Smooth muscle cell (in vitro differentiated cells): Measurements from ENCODE around the gene ARHGAP26. TPM values are rescaled to one million over a fixed set of nuclear protein-coding genes. Genes with fewer than 3 reads are reported as not detected.
A peak's percentile ranks its signal among the peaks of the same experiment; 100 is the strongest.
"Not testable (repeated sequence)": the region's sequence is repeated elsewhere in the genome, so short reads cannot be mapped to it uniquely, and the experiment has no call there.

Experiments
- DNase-seq: peaks from one replicate; lab custom pipeline; 2025; ENCODE audit not compliant: unreplicated experiment; lab: John Stamatoyannopoulos, UW
- H2AFZ ChIP-seq: fragments of 200-600 bp; sonication (generic); 2 replicates; pipeline ENCODE4 v1.6.0; 2016; ENCODE audit warnings: antibody characterized with exemption, low read depth, mild to moderate bottlenecking
- H3F3A ChIP-seq: fragments of 200-600 bp; sonication (generic); 2 replicates; pipeline ENCODE4 v1.6.0; 2017; ENCODE audit warnings: antibody characterized with exemption, low read depth
- H3K27ac ChIP-seq: fragments of 200-600 bp; sonication (generic); 2 replicates; pipeline ENCODE4 v1.5.1; 2016; ENCODE audit warnings: low read depth, mild to moderate bottlenecking
- H3K27me3 ChIP-seq: fragments of 200-600 bp; sonication (generic); 2 replicates; pipeline ENCODE4 v1.6.1; 2016; ENCODE audit warnings: low read depth, mild to moderate bottlenecking
- H3K36me3 ChIP-seq: fragments of 200-600 bp; sonication (generic); 2 replicates; pipeline ENCODE4 v1.5.1; 2016; ENCODE audit warnings: low read depth
- H3K4me1 ChIP-seq: fragments of 200-600 bp; sonication (generic); 2 replicates; pipeline ENCODE4 v1.5.1; 2016; ENCODE audit warnings: low read depth
- H3K4me2 ChIP-seq: fragments of 200-600 bp; sonication (generic); 2 replicates; pipeline ENCODE4 v1.6.0; 2016; ENCODE audit warnings: mild to moderate bottlenecking
- H3K4me3 ChIP-seq: fragments of 200-600 bp; sonication (generic); 2 replicates; pipeline ENCODE4 v1.5.1; 2016; ENCODE audit warnings: mild to moderate bottlenecking
- H3K79me2 ChIP-seq: fragments of 200-600 bp; sonication (generic); 2 replicates; pipeline ENCODE4 v1.6.0; 2016; ENCODE audit warnings: low read depth, mild to moderate bottlenecking
- H3K9ac ChIP-seq: fragments of 200-600 bp; sonication (generic); 2 replicates; pipeline ENCODE4 v1.6.0; 2016; ENCODE audit warnings: low read depth
- H3K9me3 ChIP-seq: fragments of 200-600 bp; sonication (generic); replicated peaks from 2 replicates; pipeline ENCODE4 v1.5.1; 2016; ENCODE audit warnings: low read depth
- H4K20me1 ChIP-seq: fragments of 200-600 bp; sonication (generic); 2 replicates; pipeline ENCODE4 v1.6.0; 2016; ENCODE audit warnings: low read depth
- WGBS: methylation state at CpG from one replicate; pipeline ENCODE4 v1.1.7; 2016; ENCODE audit warnings: low lambda C conversion rate; 5-methylcytosine and 5-hydroxymethylcytosine counted together
- polyA plus RNA-seq: library from polyadenylated mRNA; unstranded; fragments of >200 nt; fragmentation: Nextera tagmentation; extraction: Ambion mirVana; gene quantifications from 2 replicates; pipeline ENCODE4 v1.2.1, GENCODE V29; 2016
- total RNA-seq: library from RNA; depleted of rRNA; stranded (reverse); fragments of >200 nt; gene quantifications from 2 replicates; pipeline ENCODE4 v1.2.3, GENCODE V29; 2014
- TF ChIP-seq, protein P1 (sequence below): fragments of 200-600 bp; sonication (generic); IDR thresholded peaks from 2 replicates; pipeline ENCODE4 v1.5.1; 2017; ENCODE audit warnings: borderline replicate concordance, mild to moderate bottlenecking, antibody characterized with exemption; ENCODE audit not compliant: insufficient read depth, poor library complexity, severe bottlenecking

The ARHGAP26 gene
- total and polyA plus RNA-seq, 2 experiments from 2014 or later: 2.2 to 5.1 TPM

DNA sequence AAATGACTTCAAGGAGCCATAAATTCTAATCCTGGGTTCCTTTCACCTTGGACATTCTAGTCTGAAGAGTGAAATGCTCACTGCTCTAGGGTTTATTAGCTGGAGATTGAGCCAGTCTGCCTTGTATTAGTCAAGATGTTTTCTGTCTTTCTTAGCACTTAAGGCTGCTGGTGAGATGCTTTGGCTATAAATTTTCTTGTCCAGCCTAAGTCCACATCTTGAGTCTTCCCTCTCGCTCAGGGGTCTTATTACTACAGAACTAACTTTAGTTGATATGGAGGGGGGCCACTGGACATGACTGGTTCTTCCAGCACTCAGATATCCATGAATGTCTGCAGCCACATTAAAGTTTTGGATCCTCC lies 316.4 kb downstream of the ARHGAP26 start:
- H3K4me1 ChIP-seq: peaks cover 13% of the 10 kb centered on the region
- WGBS: 6% methylated on average over 1 of the region's 1 CpG
- peak overlapping the region; percentile 58 for H3K27ac ChIP-seq

DNA sequence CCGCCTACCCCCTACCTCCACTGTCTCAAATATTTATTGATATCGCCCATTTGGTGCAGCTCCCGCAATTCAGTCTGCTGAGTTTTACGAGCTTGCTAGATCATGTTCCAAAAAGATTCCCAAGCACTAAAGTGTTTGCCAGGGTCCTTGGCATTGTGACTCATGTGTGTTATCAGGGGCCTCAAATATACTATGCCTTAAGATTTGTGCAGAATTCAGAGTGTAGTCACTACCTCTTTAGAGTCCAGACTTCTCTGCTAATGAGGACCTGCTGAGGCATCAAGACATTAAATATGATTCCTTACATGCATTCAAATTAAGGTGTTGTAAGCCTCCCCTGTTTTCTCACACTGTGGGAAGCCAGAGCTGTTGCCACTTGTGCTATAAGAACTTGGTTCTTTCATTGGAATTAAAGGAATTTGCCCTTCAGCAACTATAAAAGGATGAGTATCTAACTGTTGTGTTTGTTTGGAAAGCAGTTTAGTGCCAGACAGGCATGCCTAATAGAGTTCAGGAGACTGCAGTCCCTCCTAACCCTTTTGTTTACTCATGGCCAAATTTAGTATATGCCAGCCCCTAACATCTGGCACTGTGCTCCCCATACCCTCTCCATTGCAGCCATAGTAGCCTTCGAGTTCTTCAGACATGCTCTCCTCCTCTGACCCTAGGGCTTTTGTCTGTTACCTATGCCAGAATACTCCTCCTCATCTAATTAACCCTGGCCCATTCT lies 316.9 kb downstream of the ARHGAP26 start:
- TF ChIP-seq, protein P1, sequence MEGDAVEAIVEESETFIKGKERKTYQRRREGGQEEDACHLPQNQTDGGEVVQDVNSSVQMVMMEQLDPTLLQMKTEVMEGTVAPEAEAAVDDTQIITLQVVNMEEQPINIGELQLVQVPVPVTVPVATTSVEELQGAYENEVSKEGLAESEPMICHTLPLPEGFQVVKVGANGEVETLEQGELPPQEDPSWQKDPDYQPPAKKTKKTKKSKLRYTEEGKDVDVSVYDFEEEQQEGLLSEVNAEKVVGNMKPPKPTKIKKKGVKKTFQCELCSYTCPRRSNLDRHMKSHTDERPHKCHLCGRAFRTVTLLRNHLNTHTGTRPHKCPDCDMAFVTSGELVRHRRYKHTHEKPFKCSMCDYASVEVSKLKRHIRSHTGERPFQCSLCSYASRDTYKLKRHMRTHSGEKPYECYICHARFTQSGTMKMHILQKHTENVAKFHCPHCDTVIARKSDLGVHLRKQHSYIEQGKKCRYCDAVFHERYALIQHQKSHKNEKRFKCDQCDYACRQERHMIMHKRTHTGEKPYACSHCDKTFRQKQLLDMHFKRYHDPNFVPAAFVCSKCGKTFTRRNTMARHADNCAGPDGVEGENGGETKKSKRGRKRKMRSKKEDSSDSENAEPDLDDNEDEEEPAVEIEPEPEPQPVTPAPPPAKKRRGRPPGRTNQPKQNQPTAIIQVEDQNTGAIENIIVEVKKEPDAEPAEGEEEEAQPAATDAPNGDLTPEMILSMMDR: no peak
- peaks cover 18% of the 10 kb centered on the region for H3F3A ChIP-seq
- no peak overlapping the region for H2AFZ ChIP-seq
- H3K9ac ChIP-seq: no peak overlapping the region
- H3K36me3 ChIP-seq: no peaks in the 10 kb centered on the region
- no peak for DNase-seq
- no peak overlapping the region for H3K4me3 ChIP-seq
- 27% methylated on average over 5 of the region's 5 CpGs for WGBS
- H3K9me3 ChIP-seq: no peaks in the 10 kb centered on the region
- no peaks in the 10 kb centered on the region for H3K27me3 ChIP-seq
- H3K27ac ChIP-seq: peak overlapping the region; percentile 58
- no peaks in the 10 kb centered on the region for H3K79me2 ChIP-seq
- no peaks in the 10 kb centered on the region for H4K20me1 ChIP-seq
- H3K4me2 ChIP-seq: peak overlapping the region; percentile 66
- H3K4me1 ChIP-seq: peaks cover 13% of the 10 kb centered on the region

More for the DNA sequence above, 316.4 kb downstream of the ARHGAP26 start:
- no peaks in the 10 kb centered on the region for H3K79me2 ChIP-seq
- DNase-seq: no peak
- H3K36me3 ChIP-seq: no peaks in the 10 kb centered on the region
- H4K20me1 ChIP-seq: no peaks in the 10 kb centered on the region
- H3K4me2 ChIP-seq: peak overlapping the region; percentile 66
- H2AFZ ChIP-seq: no peak overlapping the region
- H3K9me3 ChIP-seq: no peaks in the 10 kb centered on the region
- TF ChIP-seq, protein P1: no peak
- peaks cover 18% of the 10 kb centered on the region for H3F3A ChIP-seq
- no peak overlapping the region for H3K4me3 ChIP-seq
- no peaks in the 10 kb centered on the region for H3K27me3 ChIP-seq
- no peak overlapping the region for H3K9ac ChIP-seq

DNA sequence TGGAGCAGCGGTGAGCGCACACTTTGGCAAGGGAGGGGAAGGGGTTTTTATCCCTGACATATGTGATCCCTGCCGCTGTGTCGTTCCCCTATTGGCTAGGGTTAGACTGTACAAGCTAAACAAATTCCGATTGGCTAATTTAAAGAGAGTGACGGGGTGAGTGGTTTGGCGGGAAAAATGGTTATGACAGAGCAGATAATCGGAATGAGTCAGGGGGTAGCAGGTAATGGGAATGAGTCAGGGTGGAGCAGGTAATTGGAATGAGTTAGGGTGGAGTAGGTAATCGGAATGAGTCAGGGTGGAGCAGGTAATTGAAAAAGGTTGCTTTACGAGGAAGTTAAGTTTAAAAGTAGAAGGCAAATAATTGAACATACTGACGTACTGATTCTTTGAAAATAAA lies 318.5 kb downstream of the ARHGAP26 start:
- Histone ChIP-seq H3K4me1 (peaks cover 25% of the 10 kb centered on the region), H3K27ac (peak overlapping the region; percentile 65), H3F3A (peaks cover 18% of the 10 kb centered on the region)
- H3K27me3 ChIP-seq, H2AFZ ChIP-seq, H3K36me3 ChIP-seq, H3K79me2 ChIP-seq, DNase-seq, H3K9me3 ChIP-seq, H3K9ac ChIP-seq, H3K4me2 ChIP-seq, H3K4me3 ChIP-seq, H4K20me1 ChIP-seq: not testable (repeated sequence)
- WGBS: 92% methylated on average over 11 of the region's 11 CpGs

DNA sequence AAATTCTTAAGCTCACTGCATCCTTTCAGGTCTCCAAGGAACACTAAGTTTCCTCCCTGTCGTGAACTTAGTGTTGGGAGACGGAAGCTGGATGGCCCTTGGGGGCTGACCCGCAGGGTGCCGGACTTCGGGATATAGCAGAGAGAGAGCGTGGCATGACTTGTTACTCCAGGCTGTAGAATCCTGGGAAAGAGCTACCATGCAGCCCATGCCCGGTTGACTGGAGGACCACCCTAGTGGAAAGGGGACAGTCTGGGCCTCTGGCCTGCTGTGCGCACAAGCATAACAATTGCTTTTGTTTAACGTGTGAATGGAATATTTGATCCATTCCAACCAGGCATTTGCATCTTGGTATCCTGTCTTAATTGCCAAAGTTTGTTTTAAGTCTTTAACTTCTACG lies 319.9 kb downstream of the ARHGAP26 start:
- H3K79me2 ChIP-seq, H3K4me2 ChIP-seq, H4K20me1 ChIP-seq, DNase-seq, H3K9me3 ChIP-seq, H2AFZ ChIP-seq, H3K36me3 ChIP-seq, H3K9ac ChIP-seq, H3K27ac ChIP-seq, H3K27me3 ChIP-seq, H3K4me3 ChIP-seq: not testable (repeated sequence)
- peaks cover 34% of the 10 kb centered on the region for H3K4me1 ChIP-seq
- WGBS: 92% methylated on average over 10 of the region's 10 CpGs
- H3F3A ChIP-seq: peaks cover 18% of the 10 kb centered on the region

DNA sequence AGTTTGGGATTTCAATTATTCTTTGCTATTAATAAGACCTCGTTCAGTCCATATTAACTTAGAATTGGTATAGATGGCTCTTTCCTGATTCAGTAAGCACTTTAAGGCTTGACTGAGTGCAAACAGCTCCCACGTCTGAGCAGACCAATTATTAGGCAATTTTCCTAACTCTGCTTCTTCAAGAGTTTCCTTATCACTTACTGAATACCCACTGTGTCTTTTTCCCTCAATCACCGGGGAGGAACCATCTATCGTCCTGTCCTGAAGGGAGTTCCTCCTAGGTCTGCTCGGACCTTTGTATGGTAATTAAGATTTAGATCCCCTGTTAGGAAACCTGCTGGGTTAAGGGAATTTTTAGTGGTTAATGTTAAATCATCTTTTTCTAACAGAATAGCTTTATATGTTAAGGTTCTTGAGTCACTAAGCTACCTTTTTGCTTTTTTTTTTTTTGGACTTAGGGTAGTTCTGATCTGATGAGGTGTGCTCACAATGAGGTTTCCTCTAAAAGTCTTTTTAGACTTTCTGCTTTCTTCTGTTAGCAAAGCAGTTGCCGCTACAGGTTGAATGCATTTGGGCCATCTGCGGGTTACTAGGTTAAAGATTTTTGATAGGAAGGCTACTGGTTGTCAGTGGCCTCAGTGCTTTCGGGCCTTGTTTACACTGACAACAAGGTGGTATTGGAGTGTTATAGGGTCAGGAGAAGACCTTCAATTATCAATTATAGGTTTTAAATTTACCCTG lies 322.7 kb downstream of the ARHGAP26 start:
- not testable (repeated sequence) for H2AFZ ChIP-seq, H3K27me3 ChIP-seq, H3K79me2 ChIP-seq, H3K4me3 ChIP-seq, H3K4me2 ChIP-seq, H3F3A ChIP-seq, DNase-seq, H3K36me3 ChIP-seq, H4K20me1 ChIP-seq, H3K9me3 ChIP-seq
- Histone ChIP-seq H3K27ac (peak overlapping the region; percentile 86), H3K9ac (peak overlapping the region; percentile 66), H3K4me1 (peaks cover 20% of the 10 kb centered on the region)
- WGBS: 47% methylated on average over 8 of the region's 8 CpGs
